ENCODE results near the gene NAA35.

GRCh38 chr9:85960688-85961093 lies 19.7 kb downstream of the NAA35 start:
- TF ChIP-seq CTCF (IDR thresholded peaks at IDR 0.05) (no peak), POLR2A (IDR thresholded peaks at IDR 0.05) (no peak)

Data from tibial nerve (tissue), 3 donors.